ENCODE measurements around the gene RCCD1. TPM values are rescaled to one million over a fixed set of nuclear protein-coding genes. Genes with fewer than 3 reads are reported as not detected.

Gene RCCD1
- total and polyA plus RNA-seq, 2 donors from 2014 or later = 11.6 TPM

DNA sequence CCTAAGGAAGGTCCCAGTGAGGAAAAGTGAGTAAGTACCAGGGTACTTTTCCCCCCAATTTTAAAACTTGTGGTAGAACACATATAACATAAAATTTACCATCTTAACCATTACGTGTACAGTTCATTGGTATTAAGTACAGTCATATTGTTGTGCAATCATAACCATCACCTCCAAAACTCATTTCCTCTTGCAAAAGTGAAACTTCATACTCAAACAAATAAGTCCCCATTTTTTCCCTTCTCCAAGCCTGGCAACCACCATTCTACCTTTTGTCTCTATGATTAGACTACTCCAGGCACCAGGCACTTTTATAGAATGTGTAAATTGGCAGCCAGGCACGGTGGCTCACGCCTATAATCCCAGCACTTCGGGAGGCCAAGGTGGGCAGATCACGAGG is 27.5 kb downstream of the RCCD1 start:
- intact Hi-C loops (cut with DNase I) = no loop called here
- no peak for FAIRE-seq
- TF ChIP-seq, protein P1, sequence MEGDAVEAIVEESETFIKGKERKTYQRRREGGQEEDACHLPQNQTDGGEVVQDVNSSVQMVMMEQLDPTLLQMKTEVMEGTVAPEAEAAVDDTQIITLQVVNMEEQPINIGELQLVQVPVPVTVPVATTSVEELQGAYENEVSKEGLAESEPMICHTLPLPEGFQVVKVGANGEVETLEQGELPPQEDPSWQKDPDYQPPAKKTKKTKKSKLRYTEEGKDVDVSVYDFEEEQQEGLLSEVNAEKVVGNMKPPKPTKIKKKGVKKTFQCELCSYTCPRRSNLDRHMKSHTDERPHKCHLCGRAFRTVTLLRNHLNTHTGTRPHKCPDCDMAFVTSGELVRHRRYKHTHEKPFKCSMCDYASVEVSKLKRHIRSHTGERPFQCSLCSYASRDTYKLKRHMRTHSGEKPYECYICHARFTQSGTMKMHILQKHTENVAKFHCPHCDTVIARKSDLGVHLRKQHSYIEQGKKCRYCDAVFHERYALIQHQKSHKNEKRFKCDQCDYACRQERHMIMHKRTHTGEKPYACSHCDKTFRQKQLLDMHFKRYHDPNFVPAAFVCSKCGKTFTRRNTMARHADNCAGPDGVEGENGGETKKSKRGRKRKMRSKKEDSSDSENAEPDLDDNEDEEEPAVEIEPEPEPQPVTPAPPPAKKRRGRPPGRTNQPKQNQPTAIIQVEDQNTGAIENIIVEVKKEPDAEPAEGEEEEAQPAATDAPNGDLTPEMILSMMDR (IDR thresholded peaks at IDR 0.05; ENCODE audit: borderline replicate concordance, extremely low read depth, insufficient read depth) = no peak
- H3K4me1 ChIP-seq (ENCODE audit: control insufficient read depth in 2 of 3, insufficient read depth in 2 of 3, low read depth in 1 of 3, low read length in 3 of 3) = no peaks in the 10 kb centered on the region
- no peak overlapping the region for H3K27ac ChIP-seq (ENCODE audit: low read depth in 2 of 2, low read length in 2 of 2)
- no peaks in the 10 kb centered on the region for H3K36me3 ChIP-seq (ENCODE audit: control insufficient read depth in 2 of 3, insufficient read depth in 3 of 3, low read length in 3 of 3)
- no peaks in the 10 kb centered on the region for H3K9me3 ChIP-seq (ENCODE audit: control insufficient read depth in 2 of 3, insufficient read depth in 1 of 3, low read length in 3 of 3)
- H3K27me3 ChIP-seq (ENCODE audit: control insufficient read depth, insufficient read depth, low read length) = no peaks in the 10 kb centered on the region
- no peak overlapping the region for H3K4me3 ChIP-seq (ENCODE audit: low read length in 3 of 3)
- DNase-seq = no peak
- H3K9ac ChIP-seq (ENCODE audit: low read length in 3 of 3) = no peak overlapping the region

DNA sequence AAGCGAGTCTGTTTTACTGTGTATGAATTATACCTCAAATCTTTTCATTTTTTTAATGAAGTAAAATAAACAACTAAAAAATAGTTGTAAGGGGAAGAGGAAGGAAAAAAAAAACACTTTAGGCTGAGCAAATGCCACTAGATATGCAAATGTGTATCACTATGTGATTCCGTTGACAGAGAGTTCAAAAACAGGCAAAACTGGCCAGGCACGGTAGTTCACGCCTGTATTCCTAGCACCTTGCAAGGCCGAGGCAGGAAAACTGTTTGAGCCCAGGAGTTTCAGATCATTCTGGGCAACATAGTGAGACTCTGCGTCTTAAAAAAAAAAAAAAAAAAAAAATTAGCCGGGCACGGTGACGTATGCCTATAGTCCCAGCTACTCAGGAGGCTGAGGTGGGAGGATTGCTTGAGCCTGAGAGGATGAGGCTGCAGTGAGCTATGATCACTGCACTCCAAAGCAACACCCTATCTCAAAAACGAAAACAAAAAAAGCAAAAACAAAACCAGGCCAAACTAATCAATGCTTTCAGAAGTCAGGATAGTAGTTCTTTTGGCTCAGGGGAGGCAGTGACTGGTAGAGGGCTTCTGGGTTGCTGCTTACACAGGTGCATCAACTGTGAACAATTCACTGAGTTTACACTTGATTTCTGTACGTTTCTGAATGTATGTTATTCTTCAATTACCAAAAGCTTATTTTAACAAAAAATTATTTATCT is 32.3 kb downstream of the RCCD1 start:
- no peaks in the 10 kb centered on the region for H3K36me3 ChIP-seq (ENCODE audit: control insufficient read depth in 2 of 3, insufficient read depth in 3 of 3, low read length in 3 of 3)
- H3K4me3 ChIP-seq (ENCODE audit: low read length in 3 of 3) = no peak overlapping the region
- H3K4me1 ChIP-seq (ENCODE audit: control insufficient read depth in 2 of 3, insufficient read depth in 2 of 3, low read depth in 1 of 3, low read length in 3 of 3) = no peaks in the 10 kb centered on the region
- TF ChIP-seq, protein P1 (IDR thresholded peaks at IDR 0.05; ENCODE audit: borderline replicate concordance, extremely low read depth, insufficient read depth) = no peak
- no peaks in the 10 kb centered on the region for H3K9me3 ChIP-seq (ENCODE audit: control insufficient read depth in 2 of 3, insufficient read depth in 1 of 3, low read length in 3 of 3)
- intact Hi-C loops (cut with DNase I) = no loop called here
- peak in 1 of 5 donors; percentile 13 for DNase-seq
- FAIRE-seq = no peak
- H3K27ac ChIP-seq (ENCODE audit: low read depth in 2 of 2, low read length in 2 of 2) = no peak overlapping the region
- no peak overlapping the region for H3K9ac ChIP-seq (ENCODE audit: low read length in 3 of 3)
- no peaks in the 10 kb centered on the region for H3K27me3 ChIP-seq (ENCODE audit: control insufficient read depth, insufficient read depth, low read length)

DNA sequence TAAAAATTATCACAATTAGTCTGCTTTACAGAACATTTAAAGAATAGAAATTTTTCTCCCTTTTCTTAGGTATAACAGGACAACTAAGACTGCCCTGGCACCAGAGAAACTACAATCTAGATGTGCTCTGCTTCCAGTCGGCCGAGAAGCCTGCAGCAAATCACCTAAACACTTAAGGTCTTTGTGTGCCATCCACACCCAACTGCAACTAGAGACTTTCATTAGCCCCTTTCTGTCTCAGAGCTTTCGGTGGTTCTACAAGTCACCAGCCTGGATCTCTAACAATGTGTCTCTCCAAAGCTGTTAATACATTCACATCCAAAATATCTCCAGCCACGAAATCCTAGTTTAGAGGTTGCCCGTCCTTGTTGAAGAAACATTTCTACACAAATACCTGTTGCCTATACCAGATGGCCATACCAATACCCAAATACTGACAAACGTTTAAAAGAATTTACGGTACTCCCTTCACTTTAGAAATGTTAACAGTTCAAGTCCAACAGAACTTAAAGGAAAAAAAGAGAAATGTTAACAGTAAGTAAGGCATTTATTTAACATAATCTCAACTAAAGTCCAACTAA is 33.0 kb downstream of the RCCD1 start:
- no peak overlapping the region for H3K9ac ChIP-seq (ENCODE audit: low read length in 3 of 3)
- no peaks in the 10 kb centered on the region for H3K4me1 ChIP-seq (ENCODE audit: control insufficient read depth in 2 of 3, insufficient read depth in 2 of 3, low read depth in 1 of 3, low read length in 3 of 3)
- no peak for FAIRE-seq
- no peak overlapping the region for H3K4me3 ChIP-seq (ENCODE audit: low read length in 3 of 3)
- no peaks in the 10 kb centered on the region for H3K9me3 ChIP-seq (ENCODE audit: control insufficient read depth in 2 of 3, insufficient read depth in 1 of 3, low read length in 3 of 3)
- intact Hi-C loops (cut with DNase I) = no loop called here
- H3K27me3 ChIP-seq (ENCODE audit: control insufficient read depth, insufficient read depth, low read length) = no peaks in the 10 kb centered on the region
- TF ChIP-seq, protein P1 (IDR thresholded peaks at IDR 0.05; ENCODE audit: borderline replicate concordance, extremely low read depth, insufficient read depth) = no peak
- DNase-seq = peak in 2 of 5 donors; percentile 7 to 17
- H3K36me3 ChIP-seq (ENCODE audit: control insufficient read depth in 2 of 3, insufficient read depth in 3 of 3, low read length in 3 of 3) = no peaks in the 10 kb centered on the region
- H3K27ac ChIP-seq (ENCODE audit: low read depth in 2 of 2, low read length in 2 of 2) = no peak overlapping the region

Data from kidney (tissue), 14 donors.